AG09309 (cell line): ENCODE results near the gene ADM5.
"Not testable (repeated sequence)": the region's sequence is repeated elsewhere in the genome, so short reads cannot be mapped to it uniquely, and the experiment has no call there.

Experiments
- DNase-seq: peaks from one replicate; pipeline ENCODE4 v3.0.0-alpha.2; 2010; ENCODE audit warnings: low read depth
- H3K4me3 ChIP-seq: 2 replicates; pipeline ENCODE4 v1.5.1; 2011; ENCODE audit warnings: mild to moderate bottlenecking, low read depth, low read length, moderate library complexity; ENCODE audit not compliant: control insufficient read depth
- CTCF ChIP-seq: IDR thresholded peaks from 2 replicates; pipeline ENCODE4 v1.5.1; 2011; ENCODE audit warnings: mild to moderate bottlenecking, low read depth, low read length, inconsistent platforms; ENCODE audit not compliant: insufficient read depth, control insufficient read depth; ENCODE audit errors: missing control alignments

ADM5 gene

DNA sequence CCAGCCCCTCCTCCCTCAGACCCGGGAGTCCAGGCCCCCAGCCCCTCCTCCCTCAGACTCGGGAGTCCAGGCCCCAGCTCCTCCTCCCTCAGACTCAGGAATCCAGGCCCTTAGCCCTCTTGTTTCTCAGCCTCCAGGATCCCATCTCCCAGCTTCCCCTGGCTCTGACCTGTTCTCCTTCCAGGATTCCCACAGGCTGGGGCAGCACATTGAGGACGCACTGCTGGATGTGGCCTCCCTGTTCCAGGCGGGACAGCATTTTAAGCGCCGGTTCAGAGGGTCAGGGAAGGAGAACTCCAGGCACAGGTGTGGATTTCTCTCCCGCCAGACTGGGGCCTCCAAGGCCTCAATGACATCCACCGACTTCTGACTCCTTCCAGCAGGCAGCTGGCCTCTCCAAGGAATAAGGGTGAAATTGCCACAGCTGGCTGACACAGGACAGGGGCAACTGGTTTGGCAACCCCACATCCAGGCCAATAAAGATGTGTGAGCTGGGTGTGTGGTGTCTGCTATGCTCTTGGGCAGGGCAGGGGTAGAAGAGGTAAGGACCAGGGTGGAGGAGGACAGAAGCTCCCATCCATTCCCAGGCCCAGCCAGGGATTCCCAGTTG is 23.9 kb downstream of the ADM5 start:
- no peak for TF ChIP-seq CTCF

DNA sequence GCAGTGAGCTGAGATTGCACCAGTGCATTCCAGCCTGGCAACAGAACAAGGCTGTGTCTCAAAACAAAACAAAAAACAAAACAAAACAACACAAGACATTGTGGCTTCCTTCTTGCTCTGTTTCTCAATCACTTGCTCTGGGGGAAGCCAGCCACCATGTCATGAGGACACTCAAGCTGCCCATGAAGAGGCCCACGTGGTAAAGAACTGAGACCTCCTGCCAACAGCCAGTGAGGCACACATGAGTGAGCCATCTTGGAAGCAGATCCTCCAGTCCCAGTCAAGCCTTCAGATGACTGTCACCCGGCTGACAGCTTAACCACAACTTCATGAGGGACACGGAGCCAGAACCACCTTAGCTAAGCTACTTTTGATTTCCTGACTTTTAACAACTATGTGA is 26.8 kb downstream of the ADM5 start:
- DNase-seq, result no peak
- TF ChIP-seq CTCF, result no peak
- no peak overlapping the region for H3K4me3 ChIP-seq

More for the DNA sequence above, 23.9 kb downstream of the ADM5 start:
- H3K4me3 ChIP-seq, result no peak overlapping the region
- no peak for DNase-seq

DNA sequence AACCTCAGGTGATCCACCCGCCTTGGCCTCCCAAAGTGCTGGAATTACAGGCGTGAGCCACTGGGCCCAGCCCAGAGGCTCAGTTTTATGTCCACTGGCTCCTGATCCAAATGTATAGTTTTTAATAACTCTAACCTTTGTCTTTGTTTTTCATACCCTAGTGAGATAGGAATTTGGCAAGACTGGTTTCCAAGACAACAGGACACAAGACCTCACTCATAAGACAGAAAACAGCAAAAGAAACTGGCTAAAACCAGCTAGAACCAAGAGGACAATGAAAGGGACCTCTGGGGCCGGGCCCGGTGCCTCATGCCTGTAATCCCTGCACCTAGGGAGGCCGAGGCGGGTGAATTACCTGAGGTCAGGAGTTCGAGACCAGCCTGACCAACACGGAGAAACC is 29.1 kb downstream of the ADM5 start:
- no peak for TF ChIP-seq CTCF
- no peak overlapping the region for H3K4me3 ChIP-seq
- no peak for DNase-seq

GRCh38 chr19:49718991-49719390 is 29.6 kb downstream of the ADM5 start:
- no peak for TF ChIP-seq CTCF
- H3K4me3 ChIP-seq, result no peak overlapping the region
- no peak for DNase-seq

DNA sequence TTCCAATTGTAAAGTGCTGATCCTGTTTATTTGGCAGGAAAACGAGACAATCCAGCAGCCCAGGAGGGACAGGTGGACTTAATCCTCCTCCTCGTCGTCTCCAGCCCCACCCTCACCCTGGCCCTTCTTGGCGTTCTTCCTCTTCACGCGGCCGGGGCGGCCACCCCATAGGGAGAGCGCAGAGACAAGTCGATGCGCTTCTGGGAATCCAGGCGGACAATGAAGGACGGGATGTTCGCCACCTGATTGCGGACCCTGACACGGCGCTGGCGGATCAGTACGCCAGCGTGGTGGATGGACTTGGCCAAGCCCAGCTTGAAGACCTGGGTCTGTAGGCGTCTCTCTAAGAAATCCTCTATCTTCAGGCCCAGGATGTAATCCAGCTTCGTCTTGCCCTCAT is 30.0 kb downstream of the ADM5 start:
- H3K4me3 ChIP-seq, result not testable (repeated sequence)

GRCh38 chr19:49727217-49728030 is 38.0 kb downstream of the ADM5 start:
- no peak for TF ChIP-seq CTCF
- H3K4me3 ChIP-seq, result no peak overlapping the region

More for the DNA sequence above, 30.0 kb downstream of the ADM5 start:
- not testable (repeated sequence) for DNase-seq

DNA sequence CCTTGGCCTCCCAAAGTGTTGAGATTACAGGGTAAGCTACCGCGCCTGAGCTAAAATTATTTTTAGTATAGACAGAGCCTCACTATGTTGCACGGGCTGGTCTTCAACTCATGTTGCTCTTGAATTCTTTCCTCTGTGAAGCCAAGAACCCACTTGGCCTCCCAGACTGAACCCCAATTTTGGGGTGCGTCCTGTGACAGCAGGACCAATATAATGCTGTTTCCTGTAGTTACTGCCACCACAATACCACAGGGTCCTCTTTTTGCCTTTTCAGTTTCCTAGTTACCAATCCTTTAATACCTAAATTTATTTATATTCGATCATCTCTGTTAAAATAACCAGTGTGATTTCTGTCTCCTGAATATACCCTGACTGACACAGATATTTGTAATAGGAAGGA is 40.8 kb downstream of the ADM5 start:
- no peak for TF ChIP-seq CTCF
- no peak for DNase-seq
- no peak overlapping the region for H3K4me3 ChIP-seq

More at GRCh38 chr19:49727217-49728030, 38.0 kb downstream of the ADM5 start:
- no peak for DNase-seq
